Pancreas (tissue), 10 donors: Measurements from ENCODE around the gene DDX39A. TPM values are rescaled to one million over a fixed set of nuclear protein-coding genes. Genes with fewer than 3 reads are reported as not detected.
"Not testable (repeated sequence)": the region's sequence is repeated elsewhere in the genome, so short reads cannot be mapped to it uniquely, and the experiment has no call there.

Experiments
- ATAC-seq, 4 donors: fragments of 200-7000 bp; cut with Tn5 transposase; one replicate each; pipeline versions ENCODE4 v1.8.0 to v1.9.1; 2020; ENCODE audit warnings: mild to moderate bottlenecking in 4 of 4, moderate library complexity in 4 of 4
- DNase-seq, 6 donors: peaks; one replicate each; pipeline ENCODE4 v3.0.0-alpha.2; 2020
- FAIRE-seq: peaks from 2 replicates; lab custom pipeline; 2012; peaks lifted over from hg19 to GRCh38; lab: Jason Lieb, UNC
- H3K27ac ChIP-seq, 4 donors: fragments of 200-600 bp; sonication (generic); 1 replicate in 3 of 4; 2 replicates in 1 of 4; pipeline versions ENCODE4 v1.5.0 to v1.8.0; 2020
- H3K27me3 ChIP-seq, 4 donors: fragments of 200-600 bp; one replicate each; pipeline ENCODE4 v1.8.0; 2021
- H3K36me3 ChIP-seq, 3 donors: fragments of 200-600 bp; sonication (generic) in 1 of 3; one replicate each; pipeline versions ENCODE4 v1.5.0 to v1.8.0; 2020 to 2021
- H3K4me1 ChIP-seq, 3 donors: fragments of 200-600 bp; one replicate each; pipeline ENCODE4 v1.8.0; 2021
- H3K4me3 ChIP-seq, 4 donors: fragments of 200-600 bp; sonication (generic) in 2 of 4; one replicate each; pipeline versions ENCODE4 v1.5.0 to v1.8.0; 2020 to 2021
- H3K9me3 ChIP-seq, 4 donors: fragments of 200-600 bp; one replicate each; pipeline ENCODE4 v1.8.0; 2021
- CTCF ChIP-seq, 4 donors: fragments of 200-600 bp; sonication (generic) in 3 of 4; IDR thresholded peaks; one replicate each; pipeline versions ENCODE4 v1.5.0 to v1.8.0; 2021; ENCODE audit warnings: antibody characterized with exemption in 4 of 4
- WGBS, 2 donors: extraction: QIAGEN DNeasy Blood & Tissue Kit; methylation state at CpG; one replicate each; pipeline ENCODE4 v1.1.7; 2013; 5-methylcytosine and 5-hydroxymethylcytosine counted together
- intact Hi-C, 3 donors: fragments of 100-400 bp; cut with DNase I; formaldehyde crosslinking; loops; one replicate each; pipeline versions ENCODE4 v1.11.1 to v1.14.2; 2022
- polyA plus RNA-seq, 2 donors: library from polyadenylated mRNA; stranded (reverse); fragments of 200-250 nt; gene quantifications; one replicate each; pipeline ENCODE4 v1.2.3, GENCODE V29; 2013
- total RNA-seq, 6 donors: library from RNA; stranded (reverse); fragmentation: NEBNext Ultra II Directional in 4 of 6; extraction: Animal tissue kit (Norgen Biotek cat#: 25700) in 4 of 6; gene quantifications; one replicate each; pipeline versions ENCODE4 v1.2.1 to v1.2.4, GENCODE V29; 2021 to 2023
- donor health status: healthy with polysubstance abuse.
- donor health status: DM: no; HTN: no; CAD: no; lungs with moderate emphysema.
- donor health status: DM: no; HTN: no; CAD: no.
- donor health status: control.
- donor health status: control.
- donor health status: Bipolar disorder and iron deficiency.
- donor health status: DM: yes; HTN: yes; CAD: no.
- donor health status: DM: no; HTN: no; CAD: no.
- donor health status: DM: no; HTN: no; CAD: no.
- donor health status: DM: yes; HTN: yes; CAD: no.

Gene DDX39A
- total and polyA plus RNA-seq, 8 donors: 9.3 to 86.6 (median 19.6) TPM

GRCh38 chr19:14366529-14366928 is 52.6 kb downstream of the DDX39A start:
- 19 to 22% methylated on average over 3 of the region's 3 CpGs for WGBS, 2 donors
- ATAC-seq (peak; percentile 63 to 85 (median 76)), FAIRE-seq (no peak), DNase-seq (peak in 5 of 6 donors; percentile 53 to 81 (median 67))
- intact Hi-C loops: no loop called here
- Histone ChIP-seq H3K9me3 (no peaks in the 10 kb centered on the region), H3K27ac (no peak overlapping the region), H3K36me3 (no peaks in the 10 kb centered on the region), H3K4me1 (peaks cover 0 to 5% (median 0%) of the 10 kb centered on the region in 3 donors), H3K27me3 (no peaks in the 10 kb centered on the region), H3K4me3 (no peak overlapping the region)
- TF ChIP-seq CTCF (IDR thresholded peaks at IDR 0.05): no peak

GRCh38 chr19:14364098-14364443 is 55.1 kb downstream of the DDX39A start:
- H3K4me3 ChIP-seq, H3K27me3 ChIP-seq, H3K4me1 ChIP-seq, H3K27ac ChIP-seq, ATAC-seq, intact Hi-C loops, FAIRE-seq, DNase-seq, H3K36me3 ChIP-seq, H3K9me3 ChIP-seq: not testable (repeated sequence)
- WGBS, 2 donors: 70 to 73% methylated on average over 9 of the region's 9 CpGs

DNA sequence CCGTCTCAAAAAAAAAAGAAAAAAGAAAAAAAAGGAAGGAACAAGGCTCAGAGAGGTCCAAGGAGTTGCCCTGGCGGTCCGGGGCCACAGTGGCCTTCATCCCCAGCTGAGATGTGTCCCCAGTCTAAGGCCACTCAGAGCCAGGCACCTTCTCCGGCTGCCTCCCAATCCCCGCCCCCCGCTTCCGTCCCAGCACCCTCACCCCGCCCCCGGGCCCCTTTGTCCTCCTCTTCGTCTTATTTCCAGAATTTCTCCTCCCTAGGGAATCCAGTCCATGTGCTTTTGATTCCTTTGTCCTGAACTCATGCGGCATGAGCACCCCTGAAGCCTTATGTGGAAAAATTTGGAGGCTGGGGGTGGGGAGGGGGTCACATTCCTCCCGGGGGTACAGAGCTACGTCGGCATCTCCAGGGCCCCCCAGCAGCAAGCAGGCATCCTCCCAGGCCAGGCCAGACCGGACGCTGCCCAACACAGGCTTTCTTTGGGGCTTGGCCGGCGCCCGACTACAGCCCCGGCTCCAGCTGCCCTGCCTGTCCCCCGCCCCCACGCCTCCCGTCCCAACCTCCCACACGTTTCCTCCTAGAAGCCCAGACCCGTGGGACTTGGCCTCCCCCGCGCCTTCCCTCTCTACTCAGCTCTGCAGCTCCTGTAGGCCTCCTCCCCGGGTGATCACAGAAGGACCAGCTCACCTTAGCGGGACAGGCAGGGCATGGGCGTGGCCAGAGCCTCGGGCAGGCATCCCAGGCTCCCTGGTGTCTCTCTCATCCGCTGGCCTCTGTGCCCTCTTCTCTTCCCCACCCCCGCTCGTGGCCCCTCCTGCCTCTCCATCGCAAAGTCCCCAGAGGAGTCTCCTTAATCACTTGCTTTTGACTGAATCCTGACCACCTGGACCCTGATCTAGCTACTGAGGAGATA is 55.7 kb downstream of the DDX39A start:
- no peak for TF ChIP-seq CTCF (IDR thresholded peaks at IDR 0.05)
- Histone ChIP-seq H3K4me1 (peaks cover 0 to 5% (median 0%) of the 10 kb centered on the region in 3 donors), H3K27me3 (no peaks in the 10 kb centered on the region), H3K4me3 (peak overlapping the region in 1 of 4 donors; percentile 22), H3K27ac (no peak overlapping the region), H3K36me3 (no peaks in the 10 kb centered on the region), H3K9me3 (no peaks in the 10 kb centered on the region)
- intact Hi-C loops: no loop called here
- FAIRE-seq (no peak), DNase-seq (peak in 3 of 6 donors; percentile 37 to 65 (median 47)), ATAC-seq (peak in 3 of 4 donors; percentile 51 to 68 (median 56))
- WGBS, 2 donors: 18 to 20% methylated on average over 31 to 35 of the region's 35 CpGs

DNA sequence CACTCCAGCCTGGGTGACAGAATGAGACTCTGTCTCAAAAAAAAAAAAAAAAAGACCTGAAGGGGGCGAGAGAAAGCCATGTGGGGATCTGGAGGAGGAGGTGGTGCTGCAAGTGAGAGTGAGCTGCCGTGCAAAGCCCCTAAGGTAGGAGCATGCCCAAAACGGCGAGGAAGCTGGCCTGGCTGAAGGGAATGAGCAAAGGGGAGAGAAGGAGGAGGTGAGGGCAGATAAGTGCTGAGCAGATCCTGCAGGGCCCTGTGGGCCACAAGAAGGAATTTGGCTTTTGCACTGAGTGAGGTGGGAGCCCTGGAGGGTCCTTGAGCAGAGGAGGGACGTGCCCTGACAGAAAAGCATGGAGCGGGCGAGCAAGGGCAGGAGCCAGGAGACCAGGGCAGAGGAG is 57.3 kb downstream of the DDX39A start:
- intact Hi-C loops: no loop called here
- no peaks in the 10 kb centered on the region for H3K36me3 ChIP-seq
- FAIRE-seq (no peak), DNase-seq (no peak), ATAC-seq (no peak)
- TF ChIP-seq CTCF (IDR thresholded peaks at IDR 0.05): no peak
- no peaks in the 10 kb centered on the region for H3K9me3 ChIP-seq
- no peak overlapping the region for H3K4me3 ChIP-seq
- 44 to 53% methylated on average over 6 to 7 of the region's 7 CpGs for WGBS, 2 donors
- H3K27me3 ChIP-seq: no peaks in the 10 kb centered on the region
- H3K27ac ChIP-seq: no peak overlapping the region
- H3K4me1 ChIP-seq: peaks cover 0 to 5% (median 0%) of the 10 kb centered on the region in 3 donors

Other genes with a start within 250 kb of the DDX39A start
- gene ADGRL1, start 213.2 kb downstream of the DDX39A start, total RNA-seq: 10 to 100 TPM in 2 of 6 donors, 1 to 10 TPM in 4; 8.3 to 11.7 (median 9.6) TPM
- gene ADGRL1, start 213.2 kb downstream of the DDX39A start, polyA plus RNA-seq: 10 to 100 TPM; 10.1 to 16.8 TPM
- gene ADGRE5, start 37.9 kb downstream of the DDX39A start, total RNA-seq: 10 to 100 TPM; 23.0 to 37.7 (median 31.2) TPM
- gene ADGRE5, start 37.9 kb downstream of the DDX39A start, polyA plus RNA-seq: 10 to 100 TPM; 14.0 to 19.5 TPM
- gene PKN1, start 14.0 kb upstream of the DDX39A start, total RNA-seq: 10 to 100 TPM; 55.5 to 91.5 (median 75.0) TPM
- gene PKN1, start 14.0 kb upstream of the DDX39A start, polyA plus RNA-seq: 10 to 100 TPM; 50.5 to 58.0 TPM
- gene PTGER1, start 56.0 kb upstream of the DDX39A start, total RNA-seq: under 1 TPM in 5 of 6 donors, not detected in 1; 0.12 to 0.58 (median 0.22) TPM
- under 1 TPM; 0.31 to 0.61 TPM for gene PTGER1, start 56.0 kb upstream of the DDX39A start, polyA plus RNA-seq
- gene GIPC1, start 76.8 kb upstream of the DDX39A start, total RNA-seq: 10 to 100 TPM; 19.0 to 34.0 (median 22.4) TPM
- gene GIPC1, start 76.8 kb upstream of the DDX39A start, polyA plus RNA-seq: 10 to 100 TPM; 53.0 to 53.1 TPM
- gene DNAJB1, start 99.1 kb upstream of the DDX39A start, total RNA-seq: 10 to 100 TPM; 22.7 to 63.0 (median 29.3) TPM
- 10 to 100 TPM; 22.4 to 39.6 TPM for gene DNAJB1, start 99.1 kb upstream of the DDX39A start, polyA plus RNA-seq
- gene TECR, start 110.3 kb upstream of the DDX39A start, total RNA-seq: 10 to 100 TPM; 41.8 to 68.5 (median 50.8) TPM
- gene TECR, start 110.3 kb upstream of the DDX39A start, polyA plus RNA-seq: 100 to 1,000 TPM; 115 to 129 TPM
- 10 to 100 TPM; 62.5 to 80.9 (median 71.7) TPM for gene NDUFB7, start 152.7 kb upstream of the DDX39A start, total RNA-seq
- 100 to 1,000 TPM; 247 to 270 TPM for gene NDUFB7, start 152.7 kb upstream of the DDX39A start, polyA plus RNA-seq
- under 1 TPM in 3 of 6 donors, not detected in 3; 0.09 to 0.15 (median 0.13) TPM for gene CLEC17A, start 163.7 kb upstream of the DDX39A start, total RNA-seq
- under 1 TPM in 1 of 2 donors, not detected in 1; 0.11 TPM for gene CLEC17A, start 163.7 kb upstream of the DDX39A start, polyA plus RNA-seq